Hepatocyte (in vitro differentiated cells): Measurements from ENCODE around the gene PSMB7. TPM values are rescaled to one million over a fixed set of nuclear protein-coding genes. Genes with fewer than 3 reads are reported as not detected.

Experiments used
- DNase-seq: peaks from one replicate; pipeline ENCODE4 v3.0.0-alpha.2; 2016; ENCODE audit warnings: low spot score
- H2AFZ ChIP-seq: fragments of 200-600 bp; sonication (generic); 2 replicates; pipeline ENCODE4 v1.6.0; 2016; ENCODE audit warnings: antibody characterized with exemption, mild to moderate bottlenecking
- H3K27ac ChIP-seq: fragments of 200-600 bp; sonication (generic); 2 replicates; pipeline ENCODE4 v1.5.1; 2016; ENCODE audit warnings: mild to moderate bottlenecking
- H3K27me3 ChIP-seq: fragments of 200-600 bp; sonication (generic); 2 replicates; pipeline ENCODE4 v1.6.1; 2016
- H3K36me3 ChIP-seq: fragments of 200-600 bp; sonication (generic); replicated peaks from 2 replicates; pipeline ENCODE4 v1.5.1; 2016; ENCODE audit warnings: low read depth; ENCODE audit not compliant: insufficient read depth
- H3K4me1 ChIP-seq: fragments of 200-600 bp; sonication (generic); 2 replicates; pipeline ENCODE4 v1.5.1; 2016; ENCODE audit warnings: mild to moderate bottlenecking, moderate library complexity; ENCODE audit not compliant: insufficient read depth
- H3K4me2 ChIP-seq: fragments of 200-600 bp; sonication (generic); 2 replicates; pipeline ENCODE4 v1.6.0; 2016
- H3K4me3 ChIP-seq: fragments of 200-600 bp; sonication (generic); 2 replicates; pipeline ENCODE4 v1.5.1; 2016; ENCODE audit warnings: mild to moderate bottlenecking
- H3K79me2 ChIP-seq: fragments of 200-600 bp; sonication (generic); 2 replicates; pipeline ENCODE4 v1.6.0; 2017; ENCODE audit warnings: mild to moderate bottlenecking
- H3K9me2 ChIP-seq: fragments of 200-600 bp; sonication (generic); replicated peaks from 2 replicates; pipeline ENCODE4 v1.6.0; 2017; ENCODE audit warnings: mild to moderate bottlenecking; ENCODE audit not compliant: insufficient read depth
- H3K9me3 ChIP-seq: fragments of 200-600 bp; sonication (generic); 2 replicates; pipeline ENCODE4 v1.5.1; 2016; ENCODE audit warnings: low read depth, mild to moderate bottlenecking
- H4K20me1 ChIP-seq: fragments of 200-600 bp; sonication (generic); 2 replicates; pipeline ENCODE4 v1.6.0; 2016; ENCODE audit warnings: mild to moderate bottlenecking; ENCODE audit not compliant: insufficient read depth, poor library complexity, severe bottlenecking
- EZH2 ChIP-seq: fragments of 200-600 bp; sonication (generic); IDR thresholded peaks from 2 replicates; pipeline ENCODE4 v1.6.1; 2016; ENCODE audit warnings: antibody characterized with exemption, mild to moderate bottlenecking, borderline replicate concordance
- EZH2phosphoT487 ChIP-seq: fragments of 200-600 bp; sonication (generic); IDR thresholded peaks from one replicate; pipeline ENCODE4 v1.6.1; 2018; ENCODE audit warnings: antibody characterized with exemption, mild to moderate bottlenecking, low read depth, moderate library complexity; ENCODE audit not compliant: unreplicated experiment, severe bottlenecking
- WGBS: methylation state at CpG from one replicate; pipeline ENCODE4 v1.1.6; 2016; ENCODE audit warnings: low lambda C conversion rate; ENCODE audit errors: missing lambda C conversion rate; 5-methylcytosine and 5-hydroxymethylcytosine counted together
- polyA plus RNA-seq: library from polyadenylated mRNA; unstranded; fragments of >200 nt; fragmentation: Nextera tagmentation; extraction: Ambion mirVana; gene quantifications from 2 replicates; pipeline ENCODE4 v1.2.1, GENCODE V29; 2016
- total RNA-seq: library from RNA; depleted of rRNA; stranded (reverse); fragments of >200 nt; gene quantifications from 2 replicates; pipeline ENCODE4 v1.2.3, GENCODE V29; 2014
- TF ChIP-seq, protein P1 (sequence below): fragments of 200-600 bp; sonication (generic); IDR thresholded peaks from 2 replicates; pipeline ENCODE4 v1.5.1; 2016; ENCODE audit warnings: antibody characterized with exemption, mild to moderate bottlenecking; ENCODE audit not compliant: poor library complexity

PSMB7 gene
- total and polyA plus RNA-seq, 2 experiments from 2014 or later: 189 to 197 TPM

DNA sequence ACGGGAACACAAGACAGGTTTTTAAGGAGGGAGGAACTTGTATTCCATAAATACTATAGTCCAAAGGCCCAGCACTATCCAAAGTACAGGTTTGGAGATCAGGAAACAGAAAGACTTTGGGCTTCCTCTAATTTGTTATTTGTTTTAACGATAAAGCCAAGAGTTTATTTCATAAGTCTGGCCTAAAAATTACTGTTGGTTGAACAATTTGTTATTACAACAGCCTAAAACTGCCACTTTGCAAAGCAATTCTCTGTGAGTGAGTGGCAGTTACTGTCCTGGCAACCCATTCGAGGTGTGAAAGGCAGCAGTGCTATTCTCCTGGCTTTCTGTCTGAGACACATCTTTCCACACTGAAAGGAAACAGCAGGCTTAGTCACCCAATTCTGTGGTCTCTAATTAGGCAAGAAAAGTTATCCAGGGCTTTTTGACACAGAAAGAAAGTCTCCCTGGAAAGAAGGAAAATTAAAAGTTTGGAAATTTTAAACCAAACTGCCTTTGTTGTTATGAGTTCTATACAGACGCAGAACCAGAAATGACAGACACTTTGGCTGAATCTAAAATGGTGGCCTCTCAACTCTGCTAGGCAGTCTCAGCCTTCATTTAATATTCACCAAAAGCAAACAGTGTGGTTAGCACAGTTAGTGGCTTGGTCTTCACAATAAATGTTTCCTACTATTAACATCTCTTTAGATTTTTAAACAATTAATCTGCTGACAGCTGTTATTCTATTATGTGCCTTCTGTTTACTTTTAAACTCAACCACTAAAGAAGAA lies 33.9 kb downstream of the PSMB7 start:
- no peak overlapping the region for H3K4me3 ChIP-seq
- no peaks in the 10 kb centered on the region for H3K9me2 ChIP-seq
- H4K20me1 ChIP-seq: peaks cover 8% of the 10 kb centered on the region
- 89% methylated on average over 4 of the region's 4 CpGs for WGBS
- peaks cover 40% of the 10 kb centered on the region for H3K79me2 ChIP-seq
- H2AFZ ChIP-seq: no peak overlapping the region
- TF ChIP-seq EZH2phosphoT487: no peak
- TF ChIP-seq EZH2: no peak
- TF ChIP-seq, protein P1, sequence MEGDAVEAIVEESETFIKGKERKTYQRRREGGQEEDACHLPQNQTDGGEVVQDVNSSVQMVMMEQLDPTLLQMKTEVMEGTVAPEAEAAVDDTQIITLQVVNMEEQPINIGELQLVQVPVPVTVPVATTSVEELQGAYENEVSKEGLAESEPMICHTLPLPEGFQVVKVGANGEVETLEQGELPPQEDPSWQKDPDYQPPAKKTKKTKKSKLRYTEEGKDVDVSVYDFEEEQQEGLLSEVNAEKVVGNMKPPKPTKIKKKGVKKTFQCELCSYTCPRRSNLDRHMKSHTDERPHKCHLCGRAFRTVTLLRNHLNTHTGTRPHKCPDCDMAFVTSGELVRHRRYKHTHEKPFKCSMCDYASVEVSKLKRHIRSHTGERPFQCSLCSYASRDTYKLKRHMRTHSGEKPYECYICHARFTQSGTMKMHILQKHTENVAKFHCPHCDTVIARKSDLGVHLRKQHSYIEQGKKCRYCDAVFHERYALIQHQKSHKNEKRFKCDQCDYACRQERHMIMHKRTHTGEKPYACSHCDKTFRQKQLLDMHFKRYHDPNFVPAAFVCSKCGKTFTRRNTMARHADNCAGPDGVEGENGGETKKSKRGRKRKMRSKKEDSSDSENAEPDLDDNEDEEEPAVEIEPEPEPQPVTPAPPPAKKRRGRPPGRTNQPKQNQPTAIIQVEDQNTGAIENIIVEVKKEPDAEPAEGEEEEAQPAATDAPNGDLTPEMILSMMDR: no peak
- DNase-seq: no peak
- no peak overlapping the region for H3K27ac ChIP-seq
- H3K27me3 ChIP-seq: no peaks in the 10 kb centered on the region
- no peak overlapping the region for H3K4me2 ChIP-seq
- H3K9me3 ChIP-seq: no peaks in the 10 kb centered on the region
- H3K36me3 ChIP-seq: no peaks in the 10 kb centered on the region
- H3K4me1 ChIP-seq: peaks cover 6% of the 10 kb centered on the region

DNA sequence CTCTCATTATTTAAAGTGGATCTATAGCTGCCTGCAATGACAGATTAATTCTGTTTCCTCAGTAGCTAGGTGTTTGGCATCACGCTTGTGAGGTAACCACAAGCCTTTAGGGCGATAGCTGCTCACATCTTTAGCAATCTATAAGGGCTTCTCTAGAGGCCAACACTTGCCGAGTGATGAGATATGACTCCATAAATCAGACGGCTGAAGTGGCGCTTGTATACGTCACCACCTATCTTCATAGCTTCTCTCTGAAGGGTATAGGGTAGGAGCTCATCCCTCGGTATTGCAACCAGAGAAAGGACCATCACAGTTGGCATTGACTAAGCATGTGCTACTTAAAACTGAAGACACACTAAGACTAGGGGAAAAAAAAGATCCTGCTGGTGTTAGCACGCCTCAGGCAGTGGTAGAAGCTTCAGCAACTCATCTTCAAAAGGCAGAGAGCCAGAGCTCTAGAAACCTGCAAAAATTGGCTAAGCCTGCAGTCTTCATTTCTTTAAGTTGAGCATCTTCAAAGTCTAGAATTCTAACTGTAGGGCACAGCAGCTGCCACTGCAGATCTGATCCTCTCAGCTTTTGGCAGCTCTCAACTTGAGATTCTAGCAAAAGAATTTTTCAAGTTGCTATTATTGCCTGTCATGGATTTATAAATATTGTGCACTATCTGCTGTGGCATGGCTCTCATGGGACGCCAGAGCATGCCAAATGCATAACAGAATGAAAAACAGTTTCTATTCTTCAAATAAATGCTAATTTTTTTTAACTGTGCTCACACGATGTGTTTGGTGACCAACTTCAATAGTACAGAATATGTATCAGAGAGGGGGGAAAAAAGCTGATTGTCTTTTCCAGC lies 37.5 kb downstream of the PSMB7 start:
- peaks cover 3% of the 10 kb centered on the region for H4K20me1 ChIP-seq
- H3K27me3 ChIP-seq: no peaks in the 10 kb centered on the region
- TF ChIP-seq EZH2: no peak
- TF ChIP-seq, protein P1: no peak
- TF ChIP-seq EZH2phosphoT487: no peak
- H3K9me3 ChIP-seq: peaks cover 7% of the 10 kb centered on the region
- no peak overlapping the region for H2AFZ ChIP-seq
- H3K79me2 ChIP-seq: peaks cover 52% of the 10 kb centered on the region
- H3K4me2 ChIP-seq: no peak overlapping the region
- no peaks in the 10 kb centered on the region for H3K4me1 ChIP-seq
- WGBS: 88% methylated on average over 10 of the region's 10 CpGs
- no peak overlapping the region for H3K4me3 ChIP-seq
- H3K36me3 ChIP-seq: no peaks in the 10 kb centered on the region
- DNase-seq: no peak
- no peak overlapping the region for H3K27ac ChIP-seq
- no peaks in the 10 kb centered on the region for H3K9me2 ChIP-seq

DNA sequence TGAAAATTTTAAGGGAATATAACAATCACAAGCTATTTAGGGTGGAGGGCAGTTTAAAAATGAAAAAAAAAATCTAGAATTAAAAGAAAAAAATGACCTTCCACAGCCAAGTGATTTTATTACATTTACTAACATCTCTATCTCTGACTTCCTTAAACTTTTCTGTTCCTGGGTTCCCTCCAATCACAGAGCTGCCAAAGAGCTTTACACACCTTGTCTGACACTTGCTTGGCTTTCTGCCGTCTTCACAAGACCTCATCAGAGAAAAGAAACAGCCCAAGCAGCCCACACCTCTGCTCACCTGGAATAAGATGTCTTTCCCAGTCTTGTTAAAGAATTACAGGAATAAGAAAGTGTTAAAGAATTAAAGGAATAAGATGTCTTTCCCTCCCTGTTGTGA lies 38.9 kb downstream of the PSMB7 start:
- 94% methylated on average over 1 of the region's 1 CpG for WGBS
- no peaks in the 10 kb centered on the region for H3K9me2 ChIP-seq
- no peak overlapping the region for H3K4me3 ChIP-seq
- peaks cover 7% of the 10 kb centered on the region for H3K9me3 ChIP-seq
- H3K4me2 ChIP-seq: no peak overlapping the region
- no peaks in the 10 kb centered on the region for H3K27me3 ChIP-seq
- H3K36me3 ChIP-seq: no peaks in the 10 kb centered on the region
- H3K27ac ChIP-seq: no peak overlapping the region
- no peak overlapping the region for H2AFZ ChIP-seq
- peaks cover 13% of the 10 kb centered on the region for H4K20me1 ChIP-seq
- no peak for DNase-seq
- H3K79me2 ChIP-seq: peaks cover 63% of the 10 kb centered on the region
- TF ChIP-seq EZH2 (no peak), EZH2phosphoT487 (no peak)
- TF ChIP-seq, protein P1: no peak
- H3K4me1 ChIP-seq: no peaks in the 10 kb centered on the region
